H1 (cell line): ENCODE results near the gene LRRC61. TPM values are rescaled to one million over a fixed set of nuclear protein-coding genes. Genes with fewer than 3 reads are reported as not detected.
"Not testable (repeated sequence)": the region's sequence is repeated elsewhere in the genome, so short reads cannot be mapped to it uniquely, and the experiment has no call there.

Experiments
- CTCF ChIA-PET: fragments of 300-600 bp; sonication (Branson Sonifier 250); formaldehyde crosslinking; loops from one replicate; lab custom pipeline; 2021; ENCODE audit not compliant: partially characterized antibody; lab: Charles Lee
- POLR2A ChIA-PET: fragments of 300-600 bp; sonication (Branson Sonifier 250); formaldehyde crosslinking; loops from one replicate; lab custom pipeline; 2021; ENCODE audit warnings: inconsistent platforms; ENCODE audit not compliant: partially characterized antibody; lab: Charles Lee
- DNase-seq, 2 experiments: peaks; one replicate each; pipeline versions ENCODE4 v3.0.0 to v3.0.0-alpha.2; 2010 to 2022; ENCODE audit warnings: low spot score in 2 of 2, low read depth in 1 of 2, mixed read lengths in 1 of 2
- FAIRE-seq: peaks from 2 replicates; lab custom pipeline; 2011; peaks lifted over from hg19 to GRCh38; lab: Jason Lieb, UNC
- H2AFZ ChIP-seq: 2 replicates; pipeline ENCODE4 v1.8.1; 2012; ENCODE audit warnings: low read length, inconsistent platforms
- H2AK5ac ChIP-seq: 2 replicates; pipeline ENCODE4 v1.6.1; 2013; ENCODE audit warnings: low read depth, low read length
- H2BK120ac ChIP-seq: replicated peaks from 2 replicates; pipeline ENCODE3; 2013; ENCODE audit warnings: low read depth, low read length, inconsistent platforms
- H2BK12ac ChIP-seq: 2 replicates; pipeline ENCODE4 v1.6.1; 2013; ENCODE audit warnings: low read depth, low read length
- H2BK15ac ChIP-seq: 2 replicates; pipeline ENCODE4 v1.6.1; 2013; ENCODE audit warnings: low read length
- H2BK20ac ChIP-seq: 2 replicates; pipeline ENCODE4 v1.6.1; 2013; ENCODE audit warnings: low read length
- H2BK5ac ChIP-seq: 2 replicates; pipeline ENCODE4 v1.6.1; 2013; ENCODE audit warnings: low read depth, low read length
- H3K14ac ChIP-seq: 2 replicates; pipeline ENCODE4 v1.6.1; 2013; ENCODE audit warnings: inconsistent platforms; ENCODE audit not compliant: insufficient read length
- H3K18ac ChIP-seq: 2 replicates; pipeline ENCODE4 v1.6.1; 2013; ENCODE audit warnings: low read length; ENCODE audit errors: extremely low read depth
- H3K23ac ChIP-seq: 2 replicates; pipeline ENCODE4 v1.6.1; 2013; ENCODE audit warnings: inconsistent platforms; ENCODE audit not compliant: insufficient read length
- H3K23me2 ChIP-seq: 2 replicates; pipeline ENCODE4 v1.6.1; 2013; ENCODE audit warnings: low read depth, low read length
- H3K27ac ChIP-seq: 2 replicates; pipeline ENCODE4 v1.6.1; 2011; ENCODE audit warnings: low read depth, low read length, inconsistent platforms
- H3K27me3 ChIP-seq, 4 experiments: replicated peaks in 1 of 4; 1 replicate in 1 of 4; 2 replicates in 3 of 4; pipeline versions ENCODE4 v1.6.1 to v1.8.1; 2011 to 2013; ENCODE audit warnings: low read length in 3 of 4, mild to moderate bottlenecking in 3 of 4, inconsistent platforms in 2 of 4, mixed read lengths in 2 of 4, moderate library complexity in 1 of 4; ENCODE audit not compliant: control insufficient read depth in 3 of 4, insufficient read depth in 3 of 4; ENCODE audit errors: extremely low read depth in 1 of 4
- H3K36me3 ChIP-seq, 4 experiments: 2 replicates each; pipeline versions ENCODE4 v1.6.1 to v1.8.1; 2011 to 2013; ENCODE audit warnings: mild to moderate bottlenecking in 4 of 4, low read length in 3 of 4, moderate library complexity in 2 of 4, control low read depth in 1 of 4, inconsistent platforms in 1 of 4; ENCODE audit not compliant: insufficient read depth in 4 of 4, control insufficient read depth in 2 of 4
- H3K4ac ChIP-seq: replicated peaks from 2 replicates; pipeline ENCODE3; 2013; ENCODE audit warnings: low read length, low read depth, mixed read lengths, inconsistent platforms; ENCODE audit not compliant: insufficient read length
- H3K4me1 ChIP-seq, 4 experiments: replicated peaks in 1 of 4; 1 replicate in 1 of 4; 2 replicates in 3 of 4; pipeline versions ENCODE4 v1.6.1 to v1.8.1; 2011 to 2013; ENCODE audit warnings: low read length in 3 of 4, inconsistent platforms in 2 of 4, mixed read lengths in 1 of 4; ENCODE audit not compliant: insufficient read depth in 4 of 4, control insufficient read depth in 3 of 4
- H3K4me2 ChIP-seq, 2 experiments: 2 replicates each; pipeline versions ENCODE4 v1.6.1 to v1.8.1; 2011 to 2013; ENCODE audit warnings: low read depth in 2 of 2, low read length in 2 of 2, control low read depth in 1 of 2, inconsistent platforms in 1 of 2, mild to moderate bottlenecking in 1 of 2; ENCODE audit not compliant: insufficient read depth in 1 of 2
- H3K4me3 ChIP-seq, 4 experiments: fragments of 200-600, 300-600 bp in 1 of 4; sonication (generic), shearing (Covaris generic), sonication (Bioruptor Twin) in 1 of 4; 2 replicates each; pipeline versions ENCODE4 v1.5.1 to v1.8.1; 2011 to 2016; ENCODE audit warnings: low read length in 4 of 4, low read depth in 3 of 4, control low read depth in 2 of 4, inconsistent platforms in 2 of 4, mild to moderate bottlenecking in 2 of 4, mixed read lengths in 1 of 4, moderate library complexity in 1 of 4; ENCODE audit not compliant: insufficient read depth in 2 of 4; ENCODE audit errors: extremely low read depth in 1 of 4
- H3K56ac ChIP-seq: replicated peaks from 2 replicates; pipeline ENCODE3; 2013; ENCODE audit warnings: low read depth, mild to moderate bottlenecking, mixed read lengths, low read length, inconsistent platforms; ENCODE audit not compliant: insufficient read length
- H3K79me1 ChIP-seq: 2 replicates; pipeline ENCODE4 v1.6.1; 2013; ENCODE audit warnings: low read depth, low read length, control low read depth
- H3K79me2 ChIP-seq, 2 experiments: 2 replicates each; pipeline versions ENCODE4 v1.6.1 to v1.8.1; 2012 to 2013; ENCODE audit warnings: low read length in 2 of 2, mild to moderate bottlenecking in 2 of 2, inconsistent platforms in 1 of 2; ENCODE audit not compliant: insufficient read depth in 2 of 2, control insufficient read depth in 1 of 2
- H3K9ac ChIP-seq, 4 experiments: replicated peaks in 1 of 4; 1 replicate in 1 of 4; 2 replicates in 3 of 4; pipeline versions ENCODE4 v1.6.1 to v1.8.1; 2011 to 2013; ENCODE audit warnings: low read depth in 3 of 4, low read length in 3 of 4, control low read depth in 2 of 4, mild to moderate bottlenecking in 2 of 4, moderate library complexity in 2 of 4, inconsistent platforms in 1 of 4; ENCODE audit errors: extremely low read depth in 1 of 4
- H3K9me3 ChIP-seq, 2 experiments: 2 replicates each; pipeline versions ENCODE4 v1.6.1 to v1.8.1; 2012 to 2013; ENCODE audit warnings: mild to moderate bottlenecking in 2 of 2, moderate library complexity in 2 of 2, control low read depth in 1 of 2, inconsistent platforms in 1 of 2, low read depth in 1 of 2, low read length in 1 of 2, mixed read lengths in 1 of 2; ENCODE audit not compliant: insufficient read depth in 2 of 2
- H4K20me1 ChIP-seq, 2 experiments: replicated peaks in 1 of 2; 2 replicates each; pipeline versions ENCODE3 to v1.8.1; 2011 to 2013; ENCODE audit warnings: inconsistent platforms in 2 of 2, low read length in 2 of 2, mild to moderate bottlenecking in 1 of 2; ENCODE audit not compliant: insufficient read depth in 2 of 2, control insufficient read depth in 1 of 2
- H4K5ac ChIP-seq: 2 replicates; pipeline ENCODE4 v1.6.1; 2013; ENCODE audit warnings: low read length, low read depth, mixed read lengths, inconsistent platforms; ENCODE audit not compliant: insufficient read length
- H4K8ac ChIP-seq: 2 replicates; pipeline ENCODE4 v1.8.0; 2013; ENCODE audit warnings: mild to moderate bottlenecking, moderate library complexity, low read length, inconsistent platforms; ENCODE audit not compliant: insufficient read depth; ENCODE audit errors: extremely low read depth
- H4K91ac ChIP-seq: replicated peaks from 2 replicates; pipeline ENCODE3; 2013; ENCODE audit warnings: low read length, mixed read lengths, inconsistent platforms; ENCODE audit not compliant: insufficient read length
- WGBS, 2 experiments: shearing (Covaris generic) in 1 of 2; methylation state at CpG; one replicate each; pipeline versions ENCODE4 v1.1.6 to v1.1.7; 2013 to 2015; ENCODE audit warnings: low lambda C conversion rate in 2 of 2, mixed read lengths in 2 of 2, inconsistent platforms in 1 of 2, low coverage in 1 of 2, missing lambda C conversion rate in 1 of 2; ENCODE audit not compliant: insufficient replicate concordance in 2 of 2, insufficient coverage in 1 of 2, insufficient read length in 1 of 2; ENCODE audit errors: extremely low coverage in 1 of 2, missing lambda C conversion rate in 1 of 2; 5-methylcytosine and 5-hydroxymethylcytosine counted together
- polyA plus RNA-seq, 7 experiments: library from polyadenylated mRNA; depleted of rRNA in 3 of 7; stranded (reverse) in 5 of 7; unstranded in 2 of 7; fragments of >200 nt in 5 of 7; fragments of 200-250 nt in 2 of 7; gene quantifications; 1 replicate in 5 of 7; 2 replicates in 1 of 7; 4 replicates in 1 of 7; pipeline versions ENCODE4 v1.2.1 to v1.2.3, GENCODE V29; 2011 to 2013; ENCODE audit warnings: missing spikeins in 2 of 7, mixed read lengths in 2 of 7
- total RNA-seq: library from RNA; stranded (reverse); fragmentation: NEBNext Ultra II Directional; extraction: Animal tissue kit (Norgen Biotek cat#: 25700); gene quantifications from 2 replicates; pipeline ENCODE4 v1.2.1, GENCODE V29; 2021

The LRRC61 gene
- total and polyA plus RNA-seq, 2 of the 8 experiments (the other 6 are each of a cell fraction or from before 2014, with no cell fraction given): 0.73 to 44.8 TPM

DNA sequence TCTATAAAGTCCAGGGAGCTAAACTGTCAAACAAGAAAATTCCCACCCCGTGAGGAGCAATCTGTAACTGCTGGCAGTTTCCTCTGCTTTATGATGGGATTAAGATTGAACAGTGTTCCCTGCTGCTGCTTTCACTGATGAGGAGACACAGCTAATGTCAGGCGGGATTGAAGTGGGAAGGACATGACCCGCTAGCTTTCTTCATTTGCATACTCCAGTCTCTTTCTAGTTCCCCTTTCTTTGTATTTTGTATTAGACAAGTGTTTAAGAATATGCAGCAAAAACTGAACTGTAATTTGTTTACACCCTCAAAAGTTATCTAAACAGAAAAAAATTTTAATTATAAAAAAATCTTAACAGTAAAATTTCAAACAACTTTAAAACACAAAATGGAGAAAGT, 40.0 kb upstream of the LRRC61 start:
- 79% methylated on average over 2 of the region's 3 CpGs; no CpG with 5 or more reads in 1 of the 2 experiments for WGBS, 2 experiments

GRCh38 chr7:150283608-150284007, 39.5 kb upstream of the LRRC61 start:
- H3K4me2 ChIP-seq, H3K23ac ChIP-seq, H4K5ac ChIP-seq, H2BK5ac ChIP-seq, H3K4me3 ChIP-seq, DNase-seq, H3K4me1 ChIP-seq, H2BK15ac ChIP-seq, H3K18ac ChIP-seq, H4K8ac ChIP-seq, POLR2A ChIA-PET, H2BK12ac ChIP-seq, H3K9me3 ChIP-seq, H3K79me1 ChIP-seq, H4K20me1 ChIP-seq, FAIRE-seq, H2BK120ac ChIP-seq, H2AFZ ChIP-seq, H3K36me3 ChIP-seq, H2BK20ac ChIP-seq, H3K14ac ChIP-seq, H3K4ac ChIP-seq, H3K56ac ChIP-seq, H3K27me3 ChIP-seq, H3K27ac ChIP-seq, H2AK5ac ChIP-seq, H3K9ac ChIP-seq, H4K91ac ChIP-seq, H3K79me2 ChIP-seq, H3K23me2 ChIP-seq: not testable (repeated sequence)
- WGBS, 2 experiments: 91% methylated on average over 6 of the region's 6 CpGs; no CpG with 5 or more reads in 1 of the 2 experiments
- CTCF ChIA-PET: interaction anchor here (1.1 kb wide), 1 partner anchor 285 kb away, joined by 3 read pairs; no protein-coding TSS in a partner anchor

More for the DNA sequence above, 40.0 kb upstream of the LRRC61 start:
- H4K8ac ChIP-seq, DNase-seq, H3K23me2 ChIP-seq, H2BK15ac ChIP-seq, H2BK12ac ChIP-seq, CTCF ChIA-PET, H3K79me1 ChIP-seq, H2AFZ ChIP-seq, H3K27ac ChIP-seq, H3K14ac ChIP-seq, H2BK20ac ChIP-seq, H3K18ac ChIP-seq, H3K9ac ChIP-seq, H3K36me3 ChIP-seq, H4K20me1 ChIP-seq, H3K4me3 ChIP-seq, H2BK5ac ChIP-seq, H2BK120ac ChIP-seq, H3K4me1 ChIP-seq, H3K4me2 ChIP-seq, H3K9me3 ChIP-seq, H4K91ac ChIP-seq, H3K23ac ChIP-seq, POLR2A ChIA-PET, H3K27me3 ChIP-seq, H3K79me2 ChIP-seq, H2AK5ac ChIP-seq, H3K4ac ChIP-seq, H3K56ac ChIP-seq, H4K5ac ChIP-seq: not testable (repeated sequence)
- FAIRE-seq: peak; percentile 71
